ENCODE data around the gene ANO9.
"Not testable (repeated sequence)": the region's sequence is repeated elsewhere in the genome, so short reads cannot be mapped to it uniquely, and the experiment has no call there.

Gene ANO9

GRCh38 chr11:473415-473814, 31.6 kb upstream of the ANO9 start:
- TF ChIP-seq CTCF (IDR thresholded peaks at IDR 0.05; ENCODE audit: low read depth, low read length) = no peak
- no peak for DNase-seq (ENCODE audit: low read depth, low spot score)
- in situ Hi-C loops (cut with HindIII; ENCODE audit: low sequenced_read_pairs) = no loop called here
- H3K4me3 ChIP-seq (ENCODE audit: low read depth, low read length) = no peak overlapping the region

GRCh38 chr11:472816-473215, 31.0 kb upstream of the ANO9 start:
- no peak for DNase-seq (ENCODE audit: low read depth, low spot score)
- in situ Hi-C loops (cut with HindIII; ENCODE audit: low sequenced_read_pairs) = no loop called here
- TF ChIP-seq CTCF (IDR thresholded peaks at IDR 0.05; ENCODE audit: low read depth, low read length) = no peak
- H3K4me3 ChIP-seq (ENCODE audit: low read depth, low read length) = no peak overlapping the region

- in situ Hi-C loops (cut with HindIII; ENCODE audit: low sequenced_read_pairs) = no loop called here
- no peak for TF ChIP-seq CTCF (IDR thresholded peaks at IDR 0.05; ENCODE audit: low read depth, low read length)
- DNase-seq (ENCODE audit: low read depth, low spot score) = no peak
- H3K4me3 ChIP-seq (ENCODE audit: low read depth, low read length) = no peak overlapping the region
Measured at GRCh38 chr11:472272-472671, 30.5 kb upstream of the ANO9 start.

GRCh38 chr11:471468-472145, 29.8 kb upstream of the ANO9 start:
- in situ Hi-C loops (cut with HindIII; ENCODE audit: low sequenced_read_pairs) = no loop called here
- TF ChIP-seq CTCF (IDR thresholded peaks at IDR 0.05; ENCODE audit: low read depth, low read length) = no peak
- no peak overlapping the region for H3K4me3 ChIP-seq (ENCODE audit: low read depth, low read length)
- no peak for DNase-seq (ENCODE audit: low read depth, low spot score)

- H3K4me3 ChIP-seq (ENCODE audit: low read depth, low read length) = no peak overlapping the region
- peak; percentile 52 for DNase-seq (ENCODE audit: low read depth, low spot score)
- peak; percentile 11 for TF ChIP-seq CTCF (IDR thresholded peaks at IDR 0.05; ENCODE audit: low read depth, low read length)
- in situ Hi-C loops (cut with HindIII; ENCODE audit: low sequenced_read_pairs) = no loop called here
Measured at GRCh38 chr11:469684-470560, 28.1 kb upstream of the ANO9 start.

- H3K4me3 ChIP-seq (ENCODE audit: low read depth, low read length); DNase-seq (ENCODE audit: low read depth, low spot score); in situ Hi-C loops (cut with HindIII; ENCODE audit: low sequenced_read_pairs): not testable (repeated sequence)
Measured at GRCh38 chr11:469026-469683, 27.3 kb upstream of the ANO9 start.

Data from astrocyte of the spinal cord (primary cell).